CD4-positive, alpha-beta T cell treated with Interleukin-10 for 1 hour (primary cell): ENCODE data around the gene SCARB1.
A peak's percentile ranks its signal among the peaks of the same experiment; 100 is the strongest.

ENCODE experiments used
- DNase-seq: peaks from one replicate; pipeline ENCODE4 v3.0.0-alpha.2; 2020

The SCARB1 gene

DNA sequence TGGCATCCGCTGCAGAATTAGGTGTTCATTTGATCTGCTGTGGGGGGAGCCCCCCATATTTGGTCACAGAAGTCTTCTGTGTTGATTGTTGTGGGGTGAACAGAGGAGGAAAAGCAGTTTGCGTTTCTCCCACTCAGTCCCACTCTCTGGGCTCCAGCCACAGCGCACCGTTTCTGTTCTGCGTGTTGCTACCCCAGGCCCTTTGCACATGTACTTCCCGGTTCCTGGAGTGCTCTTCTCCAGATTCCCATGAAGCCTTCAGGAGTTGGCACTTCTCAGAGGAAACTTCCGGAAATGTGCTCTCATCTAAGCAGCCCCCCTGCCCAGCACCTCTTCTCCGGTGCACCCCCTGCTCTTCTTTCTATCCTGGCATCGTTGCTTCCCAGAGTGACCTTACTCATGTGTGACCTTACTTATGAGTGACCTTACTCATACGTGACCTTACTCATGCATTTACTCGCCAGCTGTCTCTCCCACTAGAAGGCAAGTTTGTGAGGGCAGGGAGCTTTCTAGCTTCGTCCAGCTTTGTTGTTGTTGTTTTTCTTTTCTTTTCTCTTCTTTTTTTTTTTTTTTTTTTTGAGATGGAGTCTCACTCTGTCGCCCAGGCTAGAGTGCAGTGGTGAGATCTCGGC lies 93.7 kb downstream of the SCARB1 start:
- DNase-seq = no peak

- DNase-seq = no peak
These were observed 94.5 kb downstream of the SCARB1 start for GRCh38 chr12:124769163-124769530.

DNA sequence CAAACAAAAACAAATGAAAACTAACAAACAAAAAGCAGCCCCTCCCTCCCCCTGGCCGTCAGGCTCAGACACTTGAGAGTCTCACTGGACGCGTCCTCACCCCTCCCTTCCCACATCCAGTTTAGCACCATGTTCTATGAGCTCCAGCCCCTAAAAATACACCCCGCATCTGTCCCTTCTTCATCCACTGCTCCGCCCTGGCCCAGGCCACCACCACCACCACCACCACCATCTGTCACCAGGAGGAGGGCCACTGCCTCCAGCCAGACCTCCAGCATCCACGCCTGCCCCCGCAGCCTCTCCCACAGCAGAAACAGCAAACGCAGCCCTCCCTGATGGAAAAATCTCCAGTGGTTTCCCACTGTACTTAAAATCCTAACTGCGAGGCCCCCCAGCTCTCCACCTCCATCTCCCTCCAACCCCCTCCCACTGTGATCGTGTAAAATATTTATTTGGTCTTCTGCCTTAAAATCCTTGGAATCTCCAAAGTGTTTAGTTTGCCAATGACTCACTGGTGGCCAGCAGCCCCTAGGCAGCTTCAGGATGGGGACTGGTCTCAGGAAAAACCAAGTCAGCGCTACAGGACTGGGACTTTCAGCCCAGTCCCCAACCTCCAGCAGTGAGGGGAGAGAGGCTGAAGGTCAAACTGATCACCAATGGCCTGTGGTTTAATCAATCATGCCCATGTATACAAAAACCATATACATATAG lies 95.1 kb downstream of the SCARB1 start:
- no peak for DNase-seq

DNA sequence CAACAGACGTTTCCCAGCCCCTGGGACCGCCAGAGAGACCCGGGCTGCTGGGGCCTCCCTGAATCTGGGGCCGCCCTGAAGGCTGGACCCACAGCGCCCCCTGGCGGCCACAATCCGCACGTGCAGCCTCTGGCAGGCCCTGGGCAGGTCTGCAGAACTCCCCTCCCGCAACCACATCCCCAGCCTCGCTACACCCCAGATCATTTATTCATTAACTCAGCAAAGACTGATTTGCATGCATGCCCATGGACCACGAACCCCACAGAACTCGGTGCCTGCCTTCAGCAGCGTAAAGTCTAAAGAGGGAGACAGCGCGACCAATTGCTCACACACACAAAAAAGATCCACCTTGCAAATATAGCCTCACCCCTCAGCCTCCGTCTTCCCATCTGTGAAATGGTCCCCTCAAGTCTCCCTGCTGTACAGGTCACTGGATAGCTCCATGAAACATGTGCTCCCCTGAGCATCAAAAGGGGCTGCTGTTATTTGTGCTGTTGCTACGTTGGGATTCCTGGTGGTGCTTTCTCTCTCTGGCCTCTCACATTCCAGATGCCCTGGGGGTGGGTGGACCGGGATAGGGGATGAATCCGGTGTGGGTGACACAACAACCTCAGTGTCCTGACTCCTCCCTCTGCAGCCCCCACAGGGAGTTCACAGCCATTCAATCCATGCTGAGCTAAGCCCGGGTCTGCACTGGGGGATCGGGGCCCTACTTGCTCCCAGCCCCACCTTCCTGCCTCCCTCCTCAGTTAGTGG lies 96.4 kb downstream of the SCARB1 start:
- peak; percentile 81 for DNase-seq

GRCh38 chr12:124766727-124767065 lies 97.0 kb downstream of the SCARB1 start:
- no peak for DNase-seq

DNA sequence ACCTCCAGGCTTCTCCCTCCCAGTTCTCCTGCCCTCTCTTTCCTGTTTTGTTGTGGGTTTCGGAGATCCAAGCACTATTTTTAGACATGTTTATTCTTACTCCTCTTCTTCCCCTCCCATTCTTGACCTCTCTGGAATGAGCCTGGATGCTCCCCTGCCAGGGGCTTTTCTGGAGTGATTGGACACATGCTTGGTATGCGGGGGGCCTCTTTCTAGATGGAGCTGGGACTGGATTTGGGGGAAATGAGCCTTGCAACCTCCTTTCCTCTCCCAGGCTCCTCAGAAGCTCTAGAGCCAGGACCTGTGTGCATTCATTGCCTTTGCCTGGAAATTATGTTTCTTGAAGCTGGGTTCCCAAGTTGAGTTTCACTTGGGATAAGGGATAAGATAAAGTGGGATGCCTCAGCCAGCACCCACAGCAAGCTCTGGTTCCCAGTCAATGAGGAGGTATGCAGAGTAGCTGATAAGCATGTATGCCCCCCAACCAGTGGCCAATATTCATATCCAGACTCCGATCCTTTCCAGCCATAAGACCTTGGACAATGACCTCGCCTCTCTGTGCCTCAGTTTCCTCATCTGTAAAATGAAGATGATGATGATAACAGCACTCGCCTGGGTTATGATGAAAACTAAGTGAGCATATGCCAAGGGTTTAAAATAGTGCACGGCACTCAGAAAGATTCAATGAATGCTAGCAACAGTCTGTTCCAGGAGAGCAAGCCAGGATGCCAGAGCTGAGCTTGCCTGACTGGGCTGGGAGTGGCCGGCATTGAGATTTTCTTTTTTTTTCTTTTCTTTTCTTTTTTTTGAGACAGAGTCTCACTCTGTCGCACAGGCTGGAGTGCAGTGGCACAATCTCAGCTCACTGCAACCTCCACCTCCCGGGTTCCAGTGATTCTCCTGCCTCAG lies 97.8 kb downstream of the SCARB1 start:
- no peak for DNase-seq

DNA sequence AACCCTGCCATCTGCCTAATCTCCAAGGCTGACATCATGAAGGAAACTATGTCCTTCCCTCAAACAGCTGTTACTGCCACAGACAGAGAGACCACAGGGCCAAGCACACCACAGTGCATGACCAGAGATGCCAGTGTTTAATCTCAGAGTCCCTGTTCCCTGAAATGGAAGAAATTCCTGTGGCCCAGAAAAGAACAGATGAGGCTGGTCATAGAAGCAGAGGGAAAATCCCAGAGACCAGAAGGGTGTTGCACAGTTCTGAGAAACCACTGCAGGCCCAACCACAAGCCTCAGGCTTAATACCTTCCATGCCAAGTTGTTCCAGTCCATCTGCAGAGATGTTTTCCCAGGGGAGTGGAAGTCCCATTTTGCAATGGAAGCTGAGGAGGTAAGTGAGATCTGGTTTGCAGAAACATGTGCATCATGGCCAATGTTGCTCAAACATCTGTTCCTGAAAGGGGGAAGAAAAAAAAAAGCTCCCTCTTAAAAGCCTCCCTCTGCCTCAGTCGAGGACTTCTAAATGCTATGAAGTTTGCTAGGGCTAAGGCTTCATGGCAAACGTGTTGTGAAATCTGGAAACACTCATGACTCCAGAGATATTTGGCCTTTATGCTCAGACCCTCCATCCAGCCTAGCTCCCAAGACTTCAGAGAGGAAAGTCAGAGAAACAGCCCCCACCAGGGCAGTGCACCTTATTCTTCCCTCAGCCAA lies 98.6 kb downstream of the SCARB1 start:
- DNase-seq = no peak

GRCh38 chr12:124764451-124764850 lies 99.2 kb downstream of the SCARB1 start:
- DNase-seq = peak; percentile 34

- DNase-seq = no peak
These were observed 100.1 kb downstream of the SCARB1 start for GRCh38 chr12:124763594-124763979.

- no peak for DNase-seq
These were observed 100.7 kb downstream of the SCARB1 start for GRCh38 chr12:124762791-124763593.

GRCh38 chr12:124762384-124762783 lies 101.3 kb downstream of the SCARB1 start:
- no peak for DNase-seq

GRCh38 chr12:124761871-124762270 lies 101.8 kb downstream of the SCARB1 start:
- no peak for DNase-seq

DNA sequence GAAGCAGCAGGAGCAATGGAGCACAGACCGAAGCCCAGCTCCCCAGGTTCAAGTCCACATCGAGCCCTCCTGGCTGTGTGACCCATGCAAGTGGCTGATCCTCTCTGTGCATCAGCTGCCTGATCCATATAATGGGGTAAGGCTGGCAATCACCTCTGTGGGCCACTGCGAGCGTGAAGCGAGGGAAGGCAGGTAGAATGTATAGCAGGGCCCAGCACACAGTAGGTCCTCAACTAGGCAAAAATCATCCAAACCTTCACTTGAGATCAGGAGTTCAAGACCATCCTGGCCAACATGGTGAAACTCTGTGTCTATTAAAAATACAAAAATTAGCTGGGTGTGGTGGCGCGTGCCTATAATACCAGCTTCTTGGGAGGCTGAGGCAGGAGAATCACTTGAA lies 102.6 kb downstream of the SCARB1 start:
- no peak for DNase-seq

GRCh38 chr12:124760560-124760959 lies 103.1 kb downstream of the SCARB1 start:
- DNase-seq = no peak

GRCh38 chr12:124759841-124760503 lies 103.7 kb downstream of the SCARB1 start:
- no peak for DNase-seq

GRCh38 chr12:124758266-124759220 lies 105.1 kb downstream of the SCARB1 start:
- no peak for DNase-seq

GRCh38 chr12:124757329-124757728 lies 106.3 kb downstream of the SCARB1 start:
- DNase-seq = no peak

GRCh38 chr12:124756760-124757159 lies 106.9 kb downstream of the SCARB1 start:
- DNase-seq = no peak

- DNase-seq = no peak
These were observed 107.5 kb downstream of the SCARB1 start for GRCh38 chr12:124756166-124756565.

DNA sequence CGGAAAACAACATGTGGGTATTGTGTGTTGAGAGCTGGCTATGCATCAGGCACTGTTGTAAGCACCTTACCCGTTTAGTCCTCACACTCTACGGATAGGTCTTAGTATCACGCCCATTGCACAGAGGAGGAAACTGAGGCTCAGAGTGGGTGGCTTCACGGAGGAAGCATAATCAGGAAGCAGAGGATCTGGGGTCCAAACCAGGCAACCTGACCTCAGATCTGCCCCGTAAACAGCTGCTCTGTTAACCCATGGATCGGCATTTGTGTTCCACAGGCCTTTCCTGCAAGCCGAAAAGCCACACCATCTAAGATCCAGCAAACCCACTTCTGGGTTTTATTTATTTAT lies 107.9 kb downstream of the SCARB1 start:
- no peak for DNase-seq
